A549 (cell line): ENCODE results near the gene ZNF341.

ENCODE experiments used
- CEBPB ChIP-seq, 2 experiments: fragments of >200 bp in 1 of 2; sonication (Bioruptor Twin) in 1 of 2; formaldehyde crosslinking in 1 of 2; IDR thresholded peaks; 2 replicates each; pipeline ENCODE4 v1.6.1; 2012 to 2016
- CTCF ChIP-seq: fragments of >200 bp; sonication (Bioruptor Twin); formaldehyde crosslinking; IDR thresholded peaks from 3 replicates; pipeline ENCODE4 v1.5.1; 2016
- EP300 ChIP-seq, 2 experiments: fragments of >200 bp; sonication (Bioruptor Twin); formaldehyde crosslinking; IDR thresholded peaks; 2 replicates in 1 of 2; 3 replicates in 1 of 2; pipeline ENCODE4 v1.6.1; 2016 to 2017
- ESRRA ChIP-seq: fragments of 150-350 bp; IDR thresholded peaks from 2 replicates; pipeline ENCODE4 v1.6.1; 2014; ENCODE audit warnings: mild to moderate bottlenecking, low read length, borderline replicate concordance
- JUN ChIP-seq, 2 experiments: fragments of >200 bp; sonication (Bioruptor Twin); formaldehyde crosslinking; IDR thresholded peaks; 2 replicates in 1 of 2; 3 replicates in 1 of 2; pipeline ENCODE4 v1.6.1; 2016 to 2017
- MAFK ChIP-seq: fragments of 450-650 bp; IDR thresholded peaks from 2 replicates; pipeline ENCODE4 v1.6.1; 2014; ENCODE audit not compliant: partially characterized antibody
- MAX ChIP-seq: IDR thresholded peaks from 2 replicates; pipeline ENCODE4 v1.6.1; 2012
- MYC ChIP-seq: IDR thresholded peaks from 2 replicates; pipeline ENCODE4 v1.6.1; 2012; ENCODE audit warnings: mild to moderate bottlenecking, inconsistent platforms, low read length, improper control_type of control experiment, borderline replicate concordance
- POLR2A ChIP-seq: IDR thresholded peaks from 2 replicates; pipeline ENCODE4 v1.6.1; 2012; ENCODE audit warnings: mild to moderate bottlenecking, low read length
- RAD21 ChIP-seq, 2 experiments: fragments of >200 bp in 1 of 2; sonication (Bioruptor Twin) in 1 of 2; formaldehyde crosslinking in 1 of 2; IDR thresholded peaks in 1 of 2; conservative IDR thresholded peaks in 1 of 2; 2 replicates in 1 of 2; 3 replicates in 1 of 2; pipeline ENCODE4 v1.6.1; 2012 to 2018; ENCODE audit warnings: inconsistent platforms in 1 of 2
- REST ChIP-seq: fragments of 200-600 bp; sonication (generic); IDR thresholded peaks from 2 replicates; pipeline ENCODE4 v1.6.1; 2016; ENCODE audit warnings: antibody characterized with exemption, mild to moderate bottlenecking, moderate library complexity
- RNF2 ChIP-seq: fragments of 200-600 bp; sonication (generic); IDR thresholded peaks from 2 replicates; pipeline ENCODE4 v1.6.1; 2016; ENCODE audit warnings: low read depth, mild to moderate bottlenecking, antibody characterized with exemption, moderate library complexity, borderline replicate concordance
- TP53 ChIP-seq: fragments of 250-450 bp; sonication (Bioruptor Pico); IDR thresholded peaks from 2 replicates; pipeline ENCODE4 v1.5.0; 2021; ENCODE audit warnings: mild to moderate bottlenecking, moderate library complexity
- USF2 ChIP-seq: fragments of 450-650 bp; IDR thresholded peaks from 2 replicates; pipeline ENCODE4 v1.6.1; 2014; ENCODE audit warnings: antibody characterized with exemption

DNA sequence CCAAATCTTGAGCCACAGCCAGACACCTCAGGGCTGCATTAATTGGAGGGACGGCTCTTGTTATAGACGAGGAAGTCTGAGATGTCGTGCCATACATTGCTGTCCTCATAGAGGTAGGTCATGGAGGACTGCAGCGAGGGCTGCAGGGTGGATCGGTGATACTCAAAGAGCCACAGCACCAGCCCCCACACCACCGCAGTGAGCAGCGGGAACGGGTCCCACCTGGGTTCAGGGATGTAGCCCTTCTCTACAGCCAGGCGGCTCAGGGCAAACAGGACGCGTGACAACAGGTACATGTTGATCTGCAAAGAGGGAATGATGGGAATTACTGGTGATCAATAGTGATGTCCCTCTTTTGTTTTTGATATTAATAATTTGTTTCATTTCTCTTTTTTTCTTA is 24.1 kb upstream of the ZNF341 start:
- TF ChIP-seq JUN (IDR thresholded peaks at IDR 0.05) (no peak), CTCF (no peak), REST (no peak), RAD21 (conservative IDR thresholded peaks at IDR 0.05 in 1 of 2, IDR thresholded peaks at IDR 0.05 in 1 of 2) (no peak), MAX (no peak), RNF2 (no peak), TP53 (no peak), USF2 (no peak), EP300 (IDR thresholded peaks at IDR 0.05) (no peak), POLR2A (no peak), MAFK (no peak), ESRRA (no peak), CEBPB (IDR thresholded peaks at IDR 0.05) (no peak), MYC (no peak)
